ENCODE measurements around the gene NR2F1. TPM values are rescaled to one million over a fixed set of nuclear protein-coding genes. Genes with fewer than 3 reads are reported as not detected.

The NR2F1 gene
- total RNA-seq, 1 experiment from 2014 or later: not detected

DNA sequence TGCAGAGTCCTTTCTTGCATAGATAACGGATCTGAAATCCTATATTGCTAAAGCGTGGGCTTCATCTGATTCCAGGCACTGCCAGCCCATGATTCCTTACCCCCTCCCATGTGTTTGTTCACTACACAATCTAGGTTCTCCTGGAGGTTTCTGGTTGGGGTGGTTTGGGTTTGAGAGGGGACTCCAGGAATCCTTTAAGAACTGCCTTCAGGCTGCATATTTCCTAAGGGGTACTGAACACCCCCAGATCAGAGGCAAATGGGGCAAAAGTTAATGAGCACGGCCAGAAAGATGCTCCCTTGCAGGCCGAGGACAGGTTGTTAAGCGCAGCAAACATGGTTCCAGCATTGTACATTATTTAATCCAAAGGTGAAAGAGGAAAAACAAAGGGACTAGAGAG lies 9.9 kb downstream of the NR2F1 start:
- no peak for DNase-seq
- Histone ChIP-seq H3K9me3 (ENCODE audit: low read length) (no peaks in the 10 kb centered on the region), H3K27ac (ENCODE audit: low read length) (no peak overlapping the region), H3K36me3 (ENCODE audit: insufficient read depth, low read length) (no peaks in the 10 kb centered on the region), H3K4me3 (ENCODE audit: low read length) (no peak overlapping the region), H3K4me1 (ENCODE audit: low read length) (no peaks in the 10 kb centered on the region; the same call in 1 of the 2 replicates), H3K9me2 (replicated peaks; ENCODE audit: insufficient read depth, low read length) (no peaks in the 10 kb centered on the region), H3K27me3 (ENCODE audit: low read length) (no peaks in the 10 kb centered on the region), H3K79me2 (ENCODE audit: low read length) (no peaks in the 10 kb centered on the region), H3K4me2 (ENCODE audit: low read depth, low read length, poor library complexity, severe bottlenecking) (no peak overlapping the region), H4K20me1 (ENCODE audit: insufficient read depth, low read depth, low read length) (no peaks in the 10 kb centered on the region), H2AFZ (ENCODE audit: low read length) (no peak overlapping the region), H3K9ac (ENCODE audit: low read length) (no peak overlapping the region)

DNA sequence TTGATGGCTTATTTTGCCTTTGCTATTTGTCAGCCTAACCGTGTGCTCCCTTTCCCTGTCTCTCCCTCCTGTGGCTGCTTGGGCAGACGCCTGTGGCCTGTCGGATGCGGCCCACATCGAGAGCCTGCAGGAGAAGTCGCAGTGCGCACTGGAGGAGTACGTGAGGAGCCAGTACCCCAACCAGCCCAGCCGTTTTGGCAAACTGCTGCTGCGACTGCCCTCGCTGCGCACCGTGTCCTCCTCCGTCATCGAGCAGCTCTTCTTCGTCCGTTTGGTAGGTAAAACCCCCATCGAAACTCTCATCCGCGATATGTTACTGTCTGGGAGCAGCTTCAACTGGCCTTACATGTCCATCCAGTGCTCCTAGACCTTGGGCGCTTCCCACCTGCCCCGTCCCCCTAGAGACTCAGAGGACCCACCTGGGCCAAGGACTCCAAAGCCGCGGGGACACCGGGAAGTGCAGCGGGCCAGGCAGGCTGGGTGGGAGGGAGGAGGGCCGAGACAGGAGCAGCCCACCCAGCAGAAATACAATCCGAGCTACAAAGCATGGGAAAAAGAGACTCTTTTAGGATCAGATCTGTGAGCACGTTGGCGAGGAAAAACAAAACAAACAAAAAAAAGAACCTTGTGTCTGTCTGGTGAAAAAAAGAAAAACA lies 10.6 kb downstream of the NR2F1 start:
- H4K20me1 ChIP-seq (ENCODE audit: insufficient read depth, low read depth, low read length): no peaks in the 10 kb centered on the region
- no peak overlapping the region for H3K9ac ChIP-seq (ENCODE audit: low read length)
- no peak overlapping the region for H3K4me2 ChIP-seq (ENCODE audit: low read depth, low read length, poor library complexity, severe bottlenecking)
- H3K36me3 ChIP-seq (ENCODE audit: insufficient read depth, low read length): no peaks in the 10 kb centered on the region
- no peak overlapping the region for H3K27ac ChIP-seq (ENCODE audit: low read length)
- no peaks in the 10 kb centered on the region for H3K9me2 ChIP-seq (replicated peaks; ENCODE audit: insufficient read depth, low read length)
- H3K4me3 ChIP-seq (ENCODE audit: low read length): no peak overlapping the region
- H3K4me1 ChIP-seq (ENCODE audit: low read length): no peaks in the 10 kb centered on the region
- DNase-seq: no peak
- H3K79me2 ChIP-seq (ENCODE audit: low read length): no peaks in the 10 kb centered on the region
- H3K9me3 ChIP-seq (ENCODE audit: low read length): no peaks in the 10 kb centered on the region
- no peaks in the 10 kb centered on the region for H3K27me3 ChIP-seq (ENCODE audit: low read length)
- H2AFZ ChIP-seq (ENCODE audit: low read length): no peak overlapping the region

DNA sequence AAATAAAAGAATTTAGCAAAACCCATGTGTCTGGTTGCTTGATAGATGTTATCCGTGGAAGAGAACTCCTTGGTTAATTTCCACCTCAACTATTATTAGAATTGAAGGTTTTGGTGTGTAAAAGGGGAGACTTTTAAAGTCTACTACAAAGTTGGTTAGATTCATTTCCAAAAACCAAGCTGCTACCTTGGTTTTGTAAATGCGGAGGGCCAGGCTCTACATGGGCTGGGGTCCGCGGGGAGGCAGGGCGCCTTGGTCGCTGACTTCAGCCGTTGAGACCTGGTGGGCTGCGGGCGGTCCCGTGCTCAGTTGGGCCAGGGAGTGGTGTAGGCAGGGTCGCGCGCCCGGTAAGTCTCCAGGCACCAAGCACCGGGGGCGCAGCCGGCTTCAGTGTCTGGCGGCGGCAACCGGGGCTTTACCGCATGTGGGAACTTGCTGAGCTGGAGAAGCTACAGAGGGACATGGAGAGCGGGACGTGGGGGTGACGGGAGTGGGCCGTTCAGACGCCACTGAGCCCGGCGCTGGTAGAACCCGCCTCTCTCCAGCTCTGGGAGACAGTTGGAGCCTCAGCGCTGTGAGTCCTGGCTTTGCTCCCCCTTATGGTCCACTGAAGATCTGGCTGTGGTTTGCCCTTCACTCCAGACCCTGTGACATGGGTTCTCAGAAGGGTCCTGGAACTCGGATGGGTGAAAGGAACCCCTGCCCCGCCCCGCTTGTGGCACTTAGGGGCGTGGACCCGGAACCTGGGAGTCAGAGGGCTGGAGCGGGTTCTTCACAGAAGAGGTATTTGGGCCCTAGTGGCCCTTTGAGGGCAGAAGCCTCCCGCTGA lies 11.8 kb downstream of the NR2F1 start:
- H3K4me1 ChIP-seq (ENCODE audit: low read length): no peaks in the 10 kb centered on the region
- no peak overlapping the region for H3K27ac ChIP-seq (ENCODE audit: low read length)
- H3K36me3 ChIP-seq (ENCODE audit: insufficient read depth, low read length): no peaks in the 10 kb centered on the region
- H3K9me2 ChIP-seq (replicated peaks; ENCODE audit: insufficient read depth, low read length): no peaks in the 10 kb centered on the region
- H4K20me1 ChIP-seq (ENCODE audit: insufficient read depth, low read depth, low read length): no peaks in the 10 kb centered on the region
- H3K9ac ChIP-seq (ENCODE audit: low read length): no peak overlapping the region
- H3K27me3 ChIP-seq (ENCODE audit: low read length): no peaks in the 10 kb centered on the region
- no peaks in the 10 kb centered on the region for H3K79me2 ChIP-seq (ENCODE audit: low read length)
- no peak for DNase-seq
- no peak overlapping the region for H2AFZ ChIP-seq (ENCODE audit: low read length)
- no peaks in the 10 kb centered on the region for H3K9me3 ChIP-seq (ENCODE audit: low read length)
- H3K4me2 ChIP-seq (ENCODE audit: low read depth, low read length, poor library complexity, severe bottlenecking): no peak overlapping the region
- no peak overlapping the region for H3K4me3 ChIP-seq (ENCODE audit: low read length)

DNA sequence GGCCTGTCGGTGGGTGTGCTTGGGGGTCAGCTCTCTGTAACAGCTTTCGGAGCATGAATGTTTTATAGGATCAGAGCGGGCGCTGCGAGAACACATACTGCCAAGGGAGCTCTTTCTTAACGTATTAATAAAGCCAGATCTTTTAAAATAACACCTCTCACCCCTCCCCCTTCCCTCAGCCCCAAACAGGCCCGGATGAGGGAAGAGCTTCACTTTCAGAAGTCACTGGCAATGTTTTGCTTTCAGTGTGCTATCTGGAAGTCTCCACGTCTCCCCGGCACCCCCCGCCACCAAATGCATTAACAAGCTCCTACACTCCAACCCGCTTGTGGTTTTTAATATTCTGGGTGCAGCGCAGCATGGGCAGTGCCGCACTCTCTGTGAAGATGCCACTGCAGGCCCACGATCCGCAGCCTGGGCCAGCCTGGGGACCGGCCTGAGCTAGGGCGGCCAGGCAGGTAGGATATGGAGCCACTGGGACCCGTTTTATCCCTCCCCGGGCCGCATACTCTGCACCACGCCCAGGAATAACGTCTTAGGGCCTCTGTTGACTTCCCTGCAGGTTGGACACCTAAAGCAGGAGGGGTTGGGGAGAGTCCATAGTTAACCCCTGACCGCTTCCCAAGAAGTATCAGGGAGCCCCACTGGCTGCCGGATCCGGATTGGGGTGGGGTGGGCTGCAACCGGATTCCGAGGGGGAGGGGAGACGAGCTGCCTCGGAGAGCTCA lies 12.6 kb downstream of the NR2F1 start:
- Histone ChIP-seq H3K4me3 (ENCODE audit: low read length) (no peak overlapping the region), H2AFZ (ENCODE audit: low read length) (no peak overlapping the region), H4K20me1 (ENCODE audit: insufficient read depth, low read depth, low read length) (no peaks in the 10 kb centered on the region), H3K27me3 (ENCODE audit: low read length) (no peaks in the 10 kb centered on the region), H3K79me2 (ENCODE audit: low read length) (no peaks in the 10 kb centered on the region), H3K9me3 (ENCODE audit: low read length) (no peaks in the 10 kb centered on the region), H3K4me2 (ENCODE audit: low read depth, low read length, poor library complexity, severe bottlenecking) (no peak overlapping the region), H3K9ac (ENCODE audit: low read length) (no peak overlapping the region), H3K9me2 (replicated peaks; ENCODE audit: insufficient read depth, low read length) (no peaks in the 10 kb centered on the region), H3K4me1 (ENCODE audit: low read length) (no peaks in the 10 kb centered on the region), H3K27ac (ENCODE audit: low read length) (no peak overlapping the region), H3K36me3 (ENCODE audit: insufficient read depth, low read length) (no peaks in the 10 kb centered on the region)
- DNase-seq: no peak

DNA sequence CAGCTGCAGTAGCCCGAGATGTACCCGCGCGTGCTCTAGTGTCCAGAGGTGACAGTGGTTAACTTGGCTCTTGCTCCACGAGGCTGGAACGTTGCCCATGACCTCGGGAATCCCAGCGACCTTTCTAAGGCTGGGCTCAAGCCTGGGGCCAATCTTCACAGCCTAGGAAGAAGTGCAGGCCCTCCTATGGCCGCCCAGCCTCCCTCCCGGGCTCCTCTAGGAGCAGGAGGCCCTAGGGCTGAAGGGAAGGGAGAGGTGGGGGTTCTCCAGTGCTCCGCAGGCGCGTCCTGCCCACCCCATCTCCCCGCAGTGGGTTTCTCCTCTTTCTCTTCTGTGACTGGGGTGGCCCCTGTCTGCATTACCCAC lies 13.3 kb downstream of the NR2F1 start:
- no peaks in the 10 kb centered on the region for H3K36me3 ChIP-seq (ENCODE audit: insufficient read depth, low read length)
- DNase-seq: no peak
- H3K9ac ChIP-seq (ENCODE audit: low read length): no peak overlapping the region
- H3K27me3 ChIP-seq (ENCODE audit: low read length): no peaks in the 10 kb centered on the region
- no peaks in the 10 kb centered on the region for H3K79me2 ChIP-seq (ENCODE audit: low read length)
- no peaks in the 10 kb centered on the region for H3K4me1 ChIP-seq (ENCODE audit: low read length)
- H3K4me3 ChIP-seq (ENCODE audit: low read length): no peak overlapping the region
- no peak overlapping the region for H3K27ac ChIP-seq (ENCODE audit: low read length)
- H2AFZ ChIP-seq (ENCODE audit: low read length): no peak overlapping the region
- no peaks in the 10 kb centered on the region for H4K20me1 ChIP-seq (ENCODE audit: insufficient read depth, low read depth, low read length)
- H3K9me2 ChIP-seq (replicated peaks; ENCODE audit: insufficient read depth, low read length): no peaks in the 10 kb centered on the region
- H3K9me3 ChIP-seq (ENCODE audit: low read length): no peaks in the 10 kb centered on the region
- no peak overlapping the region for H3K4me2 ChIP-seq (ENCODE audit: low read depth, low read length, poor library complexity, severe bottlenecking)

DNA sequence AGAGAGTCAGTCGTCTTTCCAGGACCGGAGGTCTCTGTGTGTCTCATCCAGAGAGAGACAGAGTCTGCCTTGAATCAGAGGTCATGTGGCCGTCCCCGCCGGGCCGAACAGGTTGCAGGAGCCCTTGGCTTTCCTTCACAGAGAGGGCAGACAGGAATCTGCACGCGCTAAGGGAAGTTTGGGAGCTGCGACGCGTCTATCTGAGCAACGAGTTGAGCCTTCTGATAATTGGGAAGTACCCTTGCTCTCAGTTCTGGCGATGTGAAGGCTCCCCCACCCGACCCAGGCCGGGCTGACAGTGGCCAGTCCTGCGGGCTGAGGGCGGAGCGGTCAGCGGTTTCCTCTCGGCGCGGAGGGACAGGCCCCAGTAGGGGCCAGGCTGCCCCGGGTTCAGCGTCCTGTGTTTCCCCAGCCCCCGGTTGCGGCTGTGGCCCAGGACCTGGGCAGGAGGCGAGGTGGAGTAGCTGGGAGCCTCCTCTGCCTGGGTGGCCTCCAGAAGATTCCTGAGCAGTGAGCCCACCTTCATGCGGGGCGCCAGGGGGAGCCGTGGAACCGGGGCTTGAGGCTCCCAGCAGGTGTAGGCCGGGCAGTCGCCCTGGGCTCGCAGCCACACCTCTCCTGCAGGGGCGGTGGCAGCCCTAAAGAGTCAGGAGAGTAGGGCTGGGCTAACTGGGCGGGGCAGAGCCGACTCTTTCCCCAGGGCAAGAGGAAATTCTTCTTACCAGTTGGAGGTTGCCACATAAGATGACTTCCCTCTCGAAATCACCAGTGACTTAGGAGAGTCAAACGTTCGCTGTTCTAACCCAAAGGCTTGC lies 13.9 kb downstream of the NR2F1 start:
- no peak overlapping the region for H3K27ac ChIP-seq (ENCODE audit: low read length)
- no peaks in the 10 kb centered on the region for H4K20me1 ChIP-seq (ENCODE audit: insufficient read depth, low read depth, low read length)
- no peaks in the 10 kb centered on the region for H3K9me3 ChIP-seq (ENCODE audit: low read length)
- H3K9me2 ChIP-seq (replicated peaks; ENCODE audit: insufficient read depth, low read length): no peaks in the 10 kb centered on the region
- peak; percentile 48 for DNase-seq
- no peaks in the 10 kb centered on the region for H3K27me3 ChIP-seq (ENCODE audit: low read length)
- no peak overlapping the region for H2AFZ ChIP-seq (ENCODE audit: low read length)
- no peaks in the 10 kb centered on the region for H3K36me3 ChIP-seq (ENCODE audit: insufficient read depth, low read length)
- no peak overlapping the region for H3K9ac ChIP-seq (ENCODE audit: low read length)
- no peaks in the 10 kb centered on the region for H3K79me2 ChIP-seq (ENCODE audit: low read length)
- H3K4me1 ChIP-seq (ENCODE audit: low read length): no peaks in the 10 kb centered on the region
- no peak overlapping the region for H3K4me3 ChIP-seq (ENCODE audit: low read length)
- H3K4me2 ChIP-seq (ENCODE audit: low read depth, low read length, poor library complexity, severe bottlenecking): no peak overlapping the region

DNA sequence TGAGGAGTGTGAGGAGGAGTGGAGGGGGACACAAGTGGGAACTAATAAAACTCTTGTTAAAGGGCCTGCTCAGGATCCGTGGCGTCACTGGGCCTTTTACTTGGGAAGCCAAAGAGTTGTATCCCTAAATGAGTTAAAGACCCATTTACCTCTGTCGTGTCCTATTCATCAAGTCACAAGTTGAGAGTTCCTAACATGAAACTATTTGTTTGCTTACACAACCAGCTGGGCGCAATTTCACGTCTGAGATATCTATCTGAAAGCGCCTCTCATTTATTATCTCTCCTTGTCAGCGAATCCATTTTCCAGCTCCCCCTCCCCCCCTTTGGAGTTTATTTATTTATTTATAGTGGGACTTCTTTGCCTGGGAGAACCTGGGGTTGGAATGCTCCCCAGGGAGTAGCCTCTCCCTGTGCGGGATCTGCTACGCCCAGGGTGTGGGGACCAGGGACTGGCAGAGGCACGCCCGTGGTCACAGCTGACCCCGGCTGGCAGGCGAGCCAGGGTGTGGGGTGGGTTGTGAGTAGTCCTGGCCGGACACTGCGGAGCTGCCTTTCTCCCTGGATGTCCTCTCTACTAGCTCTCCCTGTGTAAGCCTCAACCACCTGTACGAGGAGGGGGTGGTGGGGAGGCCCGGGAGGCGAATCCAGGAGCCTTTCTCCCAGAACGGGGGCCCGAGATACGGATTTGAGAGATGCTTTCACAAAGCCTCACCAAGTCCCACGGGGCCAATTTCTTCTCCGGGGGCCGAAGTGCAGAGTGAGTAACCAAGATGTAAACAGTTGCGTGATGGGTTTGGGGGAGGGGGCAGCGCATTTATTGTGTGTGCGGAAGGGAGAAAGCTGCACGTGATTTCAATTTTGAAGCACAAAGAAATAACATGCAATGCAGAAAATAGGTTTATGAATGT lies 15.3 kb downstream of the NR2F1 start:
- Histone ChIP-seq H3K36me3 (ENCODE audit: insufficient read depth, low read length) (no peaks in the 10 kb centered on the region), H3K9me2 (replicated peaks; ENCODE audit: insufficient read depth, low read length) (no peaks in the 10 kb centered on the region), H3K4me1 (ENCODE audit: low read length) (no peaks in the 10 kb centered on the region), H3K4me3 (ENCODE audit: low read length) (no peak overlapping the region), H3K9ac (ENCODE audit: low read length) (no peak overlapping the region), H3K4me2 (ENCODE audit: low read depth, low read length, poor library complexity, severe bottlenecking) (no peak overlapping the region), H3K9me3 (ENCODE audit: low read length) (no peaks in the 10 kb centered on the region), H2AFZ (ENCODE audit: low read length) (no peak overlapping the region), H3K27ac (ENCODE audit: low read length) (no peak overlapping the region), H4K20me1 (ENCODE audit: insufficient read depth, low read depth, low read length) (no peaks in the 10 kb centered on the region), H3K27me3 (ENCODE audit: low read length) (no peaks in the 10 kb centered on the region), H3K79me2 (ENCODE audit: low read length) (no peaks in the 10 kb centered on the region)
- no peak for DNase-seq

Data from Karpas-422 (cell line).